Activated CD8-positive, alpha-beta memory T cell treated with anti-CD3 and anti-CD28 coated beads, Interleukin-2, amount 50 U/mL, for 1 hour (primary cell): ENCODE data around the gene VENTX.

Source experiments
- DNase-seq: peaks from one replicate; pipeline ENCODE4 v3.0.0-alpha.2; 2020; ENCODE audit errors: extremely low read depth

VENTX gene

GRCh38 chr10:133201948-133202725 lies 35.5 kb upstream of the VENTX start:
- no peak for DNase-seq

DNA sequence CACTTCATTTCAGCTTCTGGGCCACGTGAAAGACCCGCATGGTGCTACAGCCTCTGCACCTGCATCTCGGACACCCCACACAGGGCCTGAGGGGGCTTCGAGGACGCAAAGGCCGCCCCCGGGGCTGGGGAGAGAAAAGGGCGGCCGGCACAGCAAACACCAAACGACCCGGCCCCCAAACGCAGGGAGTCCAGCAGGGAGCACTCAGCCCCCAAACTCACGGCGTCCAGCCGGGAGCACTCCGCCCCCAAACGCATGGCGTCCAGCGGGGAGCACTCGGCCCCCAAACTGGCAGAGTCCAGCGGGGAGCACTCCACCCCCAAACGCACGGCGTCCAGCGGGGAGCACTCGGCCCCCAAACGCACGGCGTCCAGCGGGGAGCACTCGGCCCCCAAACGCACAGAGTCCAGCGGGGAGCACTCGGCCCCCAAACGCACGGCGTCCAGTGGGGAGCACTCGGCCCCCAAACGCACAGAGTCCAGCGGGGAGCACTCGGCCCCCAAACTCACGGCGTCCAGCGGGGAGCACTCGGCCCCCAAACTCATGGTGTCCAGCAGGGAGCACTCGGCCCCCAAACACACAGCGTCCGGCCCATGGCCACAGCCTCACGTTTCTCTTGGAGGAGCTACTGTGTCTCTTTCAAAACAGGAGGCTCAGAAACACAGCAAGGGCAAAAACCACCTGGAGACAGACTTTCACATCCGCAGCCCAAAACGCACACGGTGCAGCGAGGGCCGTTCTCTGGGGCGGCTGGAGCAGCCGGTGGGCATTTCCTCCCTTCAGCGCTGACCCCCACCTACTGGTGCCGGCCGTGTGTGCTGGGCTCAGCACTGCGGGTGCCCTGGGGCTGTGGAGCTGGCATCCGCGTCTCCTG lies 34.6 kb upstream of the VENTX start:
- DNase-seq, result no peak

DNA sequence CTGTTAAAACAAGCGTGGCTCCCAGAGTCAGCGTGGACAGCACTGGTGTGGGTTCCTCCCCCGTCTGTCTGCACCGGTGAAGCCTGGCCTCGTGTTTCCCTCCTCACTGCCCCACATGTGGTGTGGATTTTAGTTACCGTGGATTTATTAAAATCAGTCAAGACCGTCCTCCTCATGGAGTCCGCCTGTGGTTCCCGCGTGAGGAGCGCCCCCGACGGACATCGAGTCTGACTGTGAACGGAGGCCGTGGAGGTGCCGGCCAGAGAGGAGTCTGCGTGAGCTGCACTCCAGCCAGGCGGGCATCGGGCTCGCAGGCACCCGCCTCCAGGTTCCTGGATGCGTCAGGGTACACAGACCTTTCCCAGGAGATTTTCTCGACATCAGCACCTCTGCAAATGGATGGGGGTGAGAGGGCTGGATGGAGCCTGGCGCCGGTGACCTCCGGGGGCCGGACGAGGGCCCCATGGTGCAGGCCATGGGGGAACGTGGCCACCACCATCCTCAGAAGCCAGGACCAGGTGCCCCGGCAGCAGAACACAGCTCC lies 33.9 kb upstream of the VENTX start:
- DNase-seq, result no peak

GRCh38 chr10:133204226-133205015 lies 33.2 kb upstream of the VENTX start:
- no peak for DNase-seq

- no peak for DNase-seq
Observed at GRCh38 chr10:133205146-133205545, 32.5 kb upstream of the VENTX start.

- DNase-seq, result no peak
Observed at GRCh38 chr10:133206356-133207040, 31.2 kb upstream of the VENTX start.

DNA sequence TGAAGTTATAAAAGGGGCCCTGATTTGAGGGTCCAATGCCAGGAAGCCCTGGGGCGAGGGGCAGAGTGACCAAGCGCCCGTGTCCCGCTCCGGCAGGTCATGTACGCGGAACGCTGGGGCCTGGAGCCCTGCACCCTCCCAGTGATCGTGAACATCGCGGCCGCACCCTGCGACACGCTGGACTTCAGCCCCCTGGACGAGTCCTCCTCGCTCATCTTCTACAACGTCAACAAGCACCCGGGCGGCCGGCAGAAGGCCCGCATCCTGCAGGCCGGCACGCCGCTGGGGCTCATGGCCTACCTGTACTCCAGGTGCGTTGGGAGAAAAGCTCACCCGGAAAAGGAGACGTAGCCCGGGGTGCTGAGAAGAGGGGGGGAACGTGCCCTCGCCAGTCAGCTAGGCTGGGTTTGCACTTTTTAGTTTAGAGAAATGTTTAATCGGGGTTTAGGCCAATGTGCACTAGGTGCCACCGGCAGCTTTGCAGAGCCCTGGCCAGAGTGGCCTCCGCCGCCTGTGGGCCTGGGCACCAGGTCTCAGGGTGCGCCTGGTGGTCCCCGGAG lies 30.5 kb upstream of the VENTX start:
- no peak for DNase-seq

- DNase-seq, result no peak
Observed at GRCh38 chr10:133207627-133208026, 30.0 kb upstream of the VENTX start.

- DNase-seq, result no peak
Observed at GRCh38 chr10:133208466-133208865, 29.2 kb upstream of the VENTX start.

DNA sequence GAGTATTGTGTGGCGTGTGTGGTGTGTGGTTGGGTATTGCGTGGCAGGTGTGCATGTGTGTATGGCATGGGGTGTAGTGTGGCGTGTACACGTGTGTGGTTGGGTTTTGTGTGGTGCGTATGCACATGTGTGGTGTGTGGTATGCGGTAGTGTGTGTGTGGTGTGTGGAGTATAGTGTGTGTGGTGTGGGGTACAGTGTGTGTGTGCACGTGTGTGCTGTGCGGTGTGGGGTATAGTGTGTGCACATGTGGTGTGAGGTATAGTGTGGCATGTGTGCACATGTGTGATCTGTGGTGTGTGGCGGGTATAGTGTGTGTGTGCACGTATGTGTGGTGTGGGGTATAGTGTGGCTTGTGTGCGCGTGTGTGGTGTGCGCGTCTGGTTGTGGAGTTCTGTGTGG lies 28.5 kb upstream of the VENTX start:
- DNase-seq, result no peak

DNA sequence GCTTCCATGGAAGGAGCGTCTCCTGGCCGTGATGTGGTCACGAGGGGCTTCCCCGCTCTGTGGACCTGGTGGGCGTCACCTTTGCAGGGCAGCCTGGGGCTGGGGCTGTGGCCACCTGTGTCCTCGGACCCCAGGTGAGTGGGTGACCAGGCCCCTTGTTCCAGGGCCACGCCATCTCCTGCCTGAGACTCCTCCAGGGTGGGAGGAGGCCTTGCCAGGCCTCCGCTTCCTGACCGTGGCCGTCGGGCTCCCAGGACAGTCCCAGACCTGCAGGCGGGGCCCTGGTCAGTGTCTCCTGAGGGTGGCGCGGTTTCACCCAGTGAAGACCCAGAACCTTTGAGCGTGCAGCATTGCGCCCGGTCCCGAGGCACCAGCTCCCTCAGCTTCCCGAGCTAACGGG lies 28.0 kb upstream of the VENTX start:
- DNase-seq, result no peak

- DNase-seq, result no peak
Observed at GRCh38 chr10:133210398-133211140, 27.1 kb upstream of the VENTX start.

DNA sequence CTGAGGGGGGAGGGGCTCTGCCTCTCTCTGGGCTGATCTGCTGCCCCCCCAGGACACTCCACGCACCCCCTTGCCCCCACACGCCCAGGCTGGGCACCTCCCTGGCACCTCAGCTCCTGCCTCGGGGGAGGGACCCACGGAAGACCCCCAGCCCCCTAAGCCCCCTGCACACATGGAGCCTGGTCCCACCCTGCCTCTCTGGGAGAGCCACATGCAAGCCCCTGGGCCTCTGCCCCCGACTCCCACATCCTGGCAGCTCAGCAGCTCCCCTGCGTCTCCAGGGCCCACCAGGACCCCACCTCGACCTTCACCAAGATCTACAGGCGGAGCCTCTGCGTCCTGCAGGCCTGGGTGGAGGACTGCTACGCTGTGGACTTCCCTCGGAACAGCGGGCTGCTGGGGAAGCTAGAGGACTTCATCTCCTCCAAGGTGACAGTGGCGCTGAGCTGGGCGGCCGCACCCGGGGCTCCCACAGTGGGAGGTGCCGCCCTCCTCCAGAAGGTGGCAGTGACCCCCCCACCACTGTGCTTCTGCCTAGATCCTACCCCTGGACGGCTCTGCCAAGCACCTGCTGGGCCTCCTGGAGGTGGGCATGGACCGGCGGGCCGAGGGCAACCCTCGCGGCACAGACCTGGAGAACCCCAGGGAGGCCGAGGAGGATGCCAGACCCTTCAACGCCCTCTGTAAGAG lies 26.4 kb upstream of the VENTX start:
- no peak for DNase-seq

GRCh38 chr10:133211959-133212852 lies 25.4 kb upstream of the VENTX start:
- DNase-seq, result no peak

GRCh38 chr10:133212853-133213494 lies 24.7 kb upstream of the VENTX start:
- DNase-seq, result no peak

DNA sequence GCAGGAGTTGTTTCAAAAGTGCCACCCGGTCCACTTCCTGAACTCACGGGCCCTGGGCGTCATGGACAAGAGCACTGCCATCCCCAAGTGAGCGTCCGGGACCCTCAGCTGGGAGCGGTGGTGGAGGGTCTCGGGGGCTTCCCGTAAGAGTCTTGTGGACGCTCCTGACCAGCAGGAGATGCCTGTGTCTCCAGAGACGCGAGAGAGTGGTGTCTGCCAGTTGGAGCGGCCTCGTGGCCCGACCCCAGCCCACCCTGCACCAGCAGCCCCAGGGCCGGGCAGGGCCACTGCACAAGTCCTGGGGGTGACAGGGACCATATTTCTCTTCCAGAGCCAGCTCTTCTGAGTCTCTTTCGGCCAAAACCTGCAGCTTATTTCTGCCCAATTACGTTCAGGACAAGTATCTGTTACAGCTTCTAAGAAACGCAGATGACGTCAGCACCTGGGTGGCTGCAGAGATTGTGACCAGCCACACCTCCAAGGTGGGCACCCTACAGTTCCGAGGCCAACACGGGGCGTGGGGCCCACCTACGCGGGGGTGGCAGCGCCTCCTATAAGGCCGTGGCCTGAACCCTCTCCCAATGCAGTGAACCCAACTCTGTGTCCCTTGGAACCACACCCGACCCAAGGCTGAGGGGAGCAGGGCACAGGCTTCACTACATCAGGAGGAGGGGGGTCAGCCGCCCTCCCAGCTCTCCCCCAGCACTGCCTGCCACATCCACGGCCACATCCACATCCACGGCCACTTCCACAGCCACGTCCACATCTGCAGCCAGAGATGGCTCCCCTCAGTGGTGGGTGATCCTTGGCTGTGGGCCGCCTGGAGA lies 23.8 kb upstream of the VENTX start:
- DNase-seq, result no peak
